ENCODE measurements around the gene GRK6.

The GRK6 gene

DNA sequence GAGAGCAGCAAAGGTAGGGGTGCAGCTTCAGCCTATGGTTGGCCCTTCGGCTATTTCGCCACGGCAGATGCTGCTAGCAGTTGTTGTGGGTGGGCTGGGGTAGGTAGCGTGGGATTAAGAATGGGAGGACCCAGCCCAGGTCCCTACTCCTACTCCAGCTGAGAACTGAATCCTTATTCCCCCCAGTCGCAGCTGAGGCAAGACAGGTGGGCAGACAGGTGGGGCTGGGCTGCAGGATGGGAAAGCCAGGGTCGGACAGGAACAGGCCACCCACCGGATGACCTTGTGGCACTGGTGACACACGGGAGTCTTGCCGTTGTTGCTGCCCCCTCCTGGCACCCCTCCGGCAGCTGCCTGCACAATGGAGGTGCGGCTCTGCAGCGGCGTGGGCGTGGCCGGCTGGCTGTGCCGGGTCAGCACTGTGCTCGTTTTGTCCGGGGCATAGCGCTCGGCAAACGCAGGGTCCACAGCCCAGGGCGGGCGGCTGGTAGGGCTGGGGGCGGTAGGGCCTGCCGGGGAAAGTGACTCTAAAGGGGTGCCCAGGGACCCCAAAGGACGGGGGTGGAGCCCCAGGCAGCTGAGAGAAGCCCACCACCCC lies 62.7 kb downstream of the GRK6 start:
- DNase-seq, result no peak

DNA sequence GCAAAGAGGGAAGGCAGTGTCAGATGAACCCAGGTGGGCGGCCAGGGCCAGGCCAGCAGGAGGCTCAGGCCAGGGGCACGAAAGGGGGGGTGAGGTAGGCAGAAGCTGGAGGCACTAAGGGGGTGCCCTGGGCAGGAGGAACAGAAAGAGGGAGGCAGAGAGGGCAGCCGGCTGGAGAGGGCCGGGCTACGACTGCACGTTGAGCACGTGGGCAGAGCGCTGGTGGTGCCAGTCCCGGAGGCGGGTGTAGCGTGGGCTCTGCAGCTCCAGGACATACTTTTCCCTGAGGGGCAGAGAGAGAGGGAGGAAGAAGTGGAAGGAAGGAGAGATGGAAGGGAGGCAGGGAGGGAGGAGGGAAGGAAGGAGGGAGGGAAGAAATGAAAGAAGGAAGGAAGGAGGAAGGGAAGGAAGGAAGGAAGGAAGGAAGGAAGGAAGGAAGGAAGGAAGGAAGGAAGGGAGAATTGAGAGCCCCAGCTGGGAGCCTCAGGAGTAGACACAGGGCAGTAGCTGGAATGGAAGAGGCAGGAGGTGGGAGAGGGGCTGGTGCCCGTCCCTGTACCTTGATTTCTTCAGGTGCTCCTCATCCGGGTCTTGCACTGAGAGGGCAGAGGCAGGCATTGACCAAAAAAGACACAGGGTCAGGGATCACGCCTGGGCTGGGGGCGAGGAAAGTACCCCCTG lies 64.0 kb downstream of the GRK6 start:
- no peak for DNase-seq

DNA sequence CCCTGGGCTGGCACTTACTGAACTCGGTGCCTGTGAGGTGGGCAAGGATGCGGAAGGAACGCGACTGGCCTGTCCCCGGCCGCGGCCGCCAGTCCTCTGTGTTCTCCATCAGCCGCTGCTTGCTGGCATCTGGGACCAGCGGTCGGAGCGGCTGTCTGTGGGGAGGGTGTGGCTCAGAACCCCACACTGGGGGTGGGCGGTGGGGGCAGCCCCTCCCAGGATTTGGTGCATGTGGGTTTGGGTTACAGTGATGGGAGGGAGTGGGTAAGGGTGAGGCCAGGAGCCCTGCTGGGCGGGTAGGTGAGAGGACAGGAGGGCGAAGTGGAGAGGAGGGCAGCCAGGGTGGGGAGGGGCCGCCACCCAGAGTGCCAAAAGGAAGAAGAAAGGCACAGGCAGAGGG lies 64.5 kb downstream of the GRK6 start:
- no peak for DNase-seq

DNA sequence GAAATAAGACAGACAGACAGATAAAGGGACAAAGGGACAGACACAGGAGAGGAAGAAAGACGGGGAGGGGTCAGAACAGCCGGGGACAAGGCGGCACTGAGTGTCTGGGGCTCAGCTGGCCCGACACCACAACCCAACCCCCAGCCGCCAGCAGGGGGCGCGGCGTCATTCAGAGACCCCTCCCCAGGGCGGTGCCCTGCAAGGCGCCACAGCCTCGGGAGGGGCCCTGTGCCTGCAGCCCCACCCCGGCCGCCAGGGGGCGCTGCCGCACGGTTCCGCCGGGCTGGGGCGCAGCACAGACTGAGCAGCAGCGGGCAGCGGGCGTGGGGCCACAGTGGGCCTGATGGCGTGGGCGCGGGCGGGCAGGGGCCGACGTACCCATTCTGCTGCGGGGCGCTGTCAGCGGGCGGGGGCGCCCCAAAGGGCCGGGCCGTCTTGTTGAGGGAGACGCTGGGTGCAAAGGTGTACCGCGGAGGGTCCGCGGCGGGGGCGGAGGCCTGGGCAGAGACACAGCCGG lies 65.0 kb downstream of the GRK6 start:
- DNase-seq, result no peak

DNA sequence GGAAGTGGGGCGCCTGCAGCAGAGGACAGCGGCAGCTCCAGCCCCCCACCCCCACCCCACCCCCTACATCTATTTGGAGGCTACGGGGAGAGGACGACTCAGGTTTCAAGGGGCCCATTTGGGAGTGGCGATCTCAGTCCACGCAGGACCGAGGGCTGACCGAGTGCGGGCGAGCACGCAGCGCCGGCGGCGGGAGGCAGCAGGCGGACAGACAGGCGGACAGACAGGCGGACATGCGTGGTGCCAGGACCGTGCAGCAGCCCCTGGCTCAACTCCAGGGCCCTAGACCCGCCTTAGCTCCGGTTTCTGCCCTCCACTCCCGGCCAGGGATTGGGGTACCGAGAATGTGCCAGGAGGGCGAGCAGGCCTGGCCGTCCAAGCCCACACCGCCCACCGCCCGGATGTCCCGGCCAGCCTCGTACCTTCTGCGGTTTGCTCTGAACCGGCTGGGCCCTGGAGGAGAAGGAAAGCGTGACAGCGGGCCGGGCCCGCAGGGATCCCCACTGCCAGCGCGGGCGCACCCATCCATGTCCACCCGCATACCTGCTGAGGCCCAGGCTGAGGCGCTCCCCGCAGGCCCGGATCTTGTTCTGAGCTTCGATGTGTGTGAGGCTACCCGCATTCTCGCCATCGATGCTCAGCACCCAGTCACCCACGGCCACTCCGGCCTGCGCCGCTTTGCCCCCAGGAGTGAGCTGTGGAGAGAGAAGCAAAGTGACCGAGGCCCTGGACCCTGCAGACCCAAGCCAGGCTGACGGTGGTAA lies 65.7 kb downstream of the GRK6 start:
- no peak for DNase-seq
